Mucosa of gallbladder (tissue), 1 donor: ENCODE data around the gene ZDHHC17. TPM values are rescaled to one million over a fixed set of nuclear protein-coding genes. Genes with fewer than 3 reads are reported as not detected.

Experiments used
- total RNA-seq: library from RNA; stranded (reverse); gene quantifications from one replicate; pipeline ENCODE4 v1.2.1, GENCODE V29; 2021
- donor health status: DM: no; HTN: no; CAD: no.

The ZDHHC17 gene
- total RNA-seq, 1 donor from 2014 or later = 29.9 TPM

Other genes with a start within 250 kb of the ZDHHC17 start
- 62.2 TPM for gene OSBPL8, start 204.3 kb upstream of the ZDHHC17 start, total RNA-seq
- gene CSRP2, start 114.9 kb downstream of the ZDHHC17 start, total RNA-seq = 53.7 TPM